NOMO-1 (cell line): Measurements from ENCODE around the gene EN1.

ENCODE experiments used
- DNase-seq, 2 experiments: peaks; one replicate each; lab custom pipeline; 2025; ENCODE audit not compliant: unreplicated experiment in 2 of 2; lab: John Stamatoyannopoulos, UW

EN1 gene

DNA sequence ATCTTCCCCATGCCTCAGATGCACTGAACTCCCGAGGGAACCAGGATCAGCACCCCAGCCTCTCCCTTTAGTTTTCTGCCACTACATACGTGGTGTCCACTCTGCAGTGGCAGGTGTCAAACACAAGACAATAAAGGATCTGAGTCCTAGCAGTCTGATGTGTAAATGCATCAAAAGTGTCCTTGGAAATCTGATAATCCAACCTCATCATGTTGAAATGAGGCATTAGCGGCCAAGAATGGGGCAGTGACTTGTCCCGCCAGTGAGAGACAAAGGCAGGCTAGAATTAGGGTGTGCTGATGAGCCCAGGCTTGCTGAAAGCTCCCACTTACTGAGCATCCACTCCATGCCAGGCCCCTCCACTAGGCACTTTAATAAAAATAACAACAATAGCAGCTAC, 52.9 kb downstream of the EN1 start:
- no peak for DNase-seq
